Tibial artery (tissue), 4 donors: ENCODE measurements around the gene NRIP3.

Experiments used
- DNase-seq, 2 donors: peaks; one replicate each; pipeline ENCODE4 v3.0.0-alpha.2; 2019
- H3K27ac ChIP-seq, 2 donors: fragments of 200-600 bp; sonication (generic) in 1 of 2; 1 replicate in 1 of 2; 2 replicates in 1 of 2; pipeline ENCODE4 v1.5.1; 2018 to 2019; ENCODE audit warnings: mild to moderate bottlenecking in 1 of 2
- H3K27me3 ChIP-seq, 2 donors: fragments of 200-600 bp; sonication (generic) in 1 of 2; one replicate each; pipeline versions ENCODE4 v1.5.1 to v1.6.0; 2016 to 2019
- H3K36me3 ChIP-seq, 3 donors: fragments of 200-600 bp; sonication (generic) in 2 of 3; one replicate each; pipeline ENCODE4 v1.5.1; 2016 to 2019; ENCODE audit warnings: mild to moderate bottlenecking in 2 of 3
- H3K4me1 ChIP-seq, 4 donors: fragments of 200-600 bp; sonication (generic) in 2 of 4; 1 replicate in 3 of 4; 2 replicates in 1 of 4; pipeline ENCODE4 v1.5.1; 2016 to 2019
- H3K4me3 ChIP-seq, 2 donors: fragments of 200-600 bp; sonication (generic) in 1 of 2; 1 replicate in 1 of 2; 2 replicates in 1 of 2; pipeline ENCODE4 v1.5.1; 2018 to 2019; ENCODE audit warnings: mild to moderate bottlenecking in 2 of 2
- H3K9me3 ChIP-seq, 3 donors: fragments of 200-600 bp; sonication (generic) in 1 of 3; one replicate each; pipeline ENCODE4 v1.5.1; 2016 to 2019
- intact Hi-C: fragments of 100-400 bp; cut with DNase I; formaldehyde crosslinking; loops from one replicate; pipeline ENCODE4 v1.15.0; 2023; ENCODE audit warnings: low total_unique reads
- TF ChIP-seq, protein P1 (sequence below), 2 experiments: fragments of 200-600 bp in 1 of 2; fragments of 450-650 bp in 1 of 2; IDR thresholded peaks; one replicate each; pipeline ENCODE4 v1.5.1; 2017 to 2019; ENCODE audit warnings: antibody characterized with exemption in 2 of 2, mild to moderate bottlenecking in 1 of 2, moderate library complexity in 1 of 2

NRIP3 gene

DNA sequence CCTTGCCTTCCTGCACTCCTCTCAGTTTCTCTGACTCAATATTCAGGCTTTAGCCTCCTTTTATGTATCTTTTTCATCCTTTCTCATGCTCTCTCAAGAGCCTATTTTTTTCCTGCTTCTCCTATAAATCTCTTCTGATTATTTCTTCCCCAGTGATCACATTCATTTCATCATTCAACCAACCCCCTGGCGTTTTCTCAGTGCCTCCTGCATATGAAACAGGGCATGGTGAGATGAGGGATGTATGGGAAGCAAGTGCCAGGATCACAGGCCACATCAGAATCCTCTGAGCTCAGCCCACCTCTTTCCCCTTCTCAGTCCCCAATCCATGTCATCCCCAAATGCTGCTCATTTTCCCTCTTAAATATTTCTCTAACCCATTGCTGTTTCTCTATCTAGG, 38.7 kb upstream of the NRIP3 start:
- intact Hi-C loops: no loop called here
- Histone ChIP-seq H3K36me3 (peaks cover 0 to 6% (median 0%) of the 10 kb centered on the region in 3 donors), H3K27ac (no peak overlapping the region), H3K9me3 (no peaks in the 10 kb centered on the region), H3K27me3 (no peaks in the 10 kb centered on the region), H3K4me1 (no peaks in the 10 kb centered on the region), H3K4me3 (no peak overlapping the region)
- no peak for DNase-seq
- TF ChIP-seq, protein P1, sequence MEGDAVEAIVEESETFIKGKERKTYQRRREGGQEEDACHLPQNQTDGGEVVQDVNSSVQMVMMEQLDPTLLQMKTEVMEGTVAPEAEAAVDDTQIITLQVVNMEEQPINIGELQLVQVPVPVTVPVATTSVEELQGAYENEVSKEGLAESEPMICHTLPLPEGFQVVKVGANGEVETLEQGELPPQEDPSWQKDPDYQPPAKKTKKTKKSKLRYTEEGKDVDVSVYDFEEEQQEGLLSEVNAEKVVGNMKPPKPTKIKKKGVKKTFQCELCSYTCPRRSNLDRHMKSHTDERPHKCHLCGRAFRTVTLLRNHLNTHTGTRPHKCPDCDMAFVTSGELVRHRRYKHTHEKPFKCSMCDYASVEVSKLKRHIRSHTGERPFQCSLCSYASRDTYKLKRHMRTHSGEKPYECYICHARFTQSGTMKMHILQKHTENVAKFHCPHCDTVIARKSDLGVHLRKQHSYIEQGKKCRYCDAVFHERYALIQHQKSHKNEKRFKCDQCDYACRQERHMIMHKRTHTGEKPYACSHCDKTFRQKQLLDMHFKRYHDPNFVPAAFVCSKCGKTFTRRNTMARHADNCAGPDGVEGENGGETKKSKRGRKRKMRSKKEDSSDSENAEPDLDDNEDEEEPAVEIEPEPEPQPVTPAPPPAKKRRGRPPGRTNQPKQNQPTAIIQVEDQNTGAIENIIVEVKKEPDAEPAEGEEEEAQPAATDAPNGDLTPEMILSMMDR (IDR thresholded peaks at IDR 0.05): no peak

- no peak overlapping the region for H3K27ac ChIP-seq
- no peak for DNase-seq
- H3K4me1 ChIP-seq: no peaks in the 10 kb centered on the region
- TF ChIP-seq, protein P1 (IDR thresholded peaks at IDR 0.05): no peak
- H3K9me3 ChIP-seq: no peaks in the 10 kb centered on the region
- intact Hi-C loops: no loop called here
- no peaks in the 10 kb centered on the region for H3K27me3 ChIP-seq
- no peak overlapping the region for H3K4me3 ChIP-seq
- peaks cover 0 to 6% (median 0%) of the 10 kb centered on the region in 3 donors for H3K36me3 ChIP-seq
These were observed 37.9 kb upstream of the NRIP3 start for GRCh38 chr11:9041747-9042146.

GRCh38 chr11:9040410-9040809, 36.6 kb upstream of the NRIP3 start:
- no peak overlapping the region for H3K4me3 ChIP-seq
- no peaks in the 10 kb centered on the region for H3K27me3 ChIP-seq
- TF ChIP-seq, protein P1 (IDR thresholded peaks at IDR 0.05): no peak
- H3K9me3 ChIP-seq: no peaks in the 10 kb centered on the region
- no peaks in the 10 kb centered on the region for H3K4me1 ChIP-seq
- peaks cover 0 to 6% (median 0%) of the 10 kb centered on the region in 3 donors for H3K36me3 ChIP-seq
- no peak overlapping the region for H3K27ac ChIP-seq
- no peak for DNase-seq
- intact Hi-C loops: no loop called here

DNA sequence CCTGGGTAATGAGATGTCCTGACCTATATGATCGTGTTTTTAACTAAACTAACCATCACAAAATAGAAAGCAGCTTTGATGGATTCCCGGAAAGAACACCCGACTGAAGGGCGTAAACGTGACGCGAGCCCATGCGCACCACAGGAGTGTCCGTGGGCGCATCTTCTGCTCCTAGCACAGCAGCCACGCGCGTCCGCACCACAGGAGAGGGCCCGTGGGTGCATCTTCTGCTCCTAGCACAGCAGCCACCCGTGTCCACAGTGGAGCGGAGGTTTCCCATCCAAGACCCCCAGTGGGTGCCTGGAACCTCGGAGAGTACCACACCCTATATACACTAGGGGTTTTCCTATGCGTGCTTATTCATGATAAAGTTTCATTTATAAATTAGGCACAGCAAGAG, 36.1 kb upstream of the NRIP3 start:
- TF ChIP-seq, protein P1 (IDR thresholded peaks at IDR 0.05): no peak
- Histone ChIP-seq H3K9me3 (no peaks in the 10 kb centered on the region), H3K4me1 (no peaks in the 10 kb centered on the region), H3K36me3 (peaks cover 0 to 6% (median 0%) of the 10 kb centered on the region in 3 donors), H3K27ac (no peak overlapping the region), H3K27me3 (no peaks in the 10 kb centered on the region), H3K4me3 (no peak overlapping the region)
- intact Hi-C loops: no loop called here
- DNase-seq: no peak

GRCh38 chr11:9039198-9039597, 35.4 kb upstream of the NRIP3 start:
- no peak for DNase-seq
- Histone ChIP-seq H3K36me3 (peaks cover 0 to 6% (median 0%) of the 10 kb centered on the region in 3 donors), H3K27ac (no peak overlapping the region), H3K4me1 (no peaks in the 10 kb centered on the region), H3K9me3 (no peaks in the 10 kb centered on the region), H3K27me3 (no peaks in the 10 kb centered on the region), H3K4me3 (no peak overlapping the region)
- intact Hi-C loops: no loop called here
- TF ChIP-seq, protein P1 (IDR thresholded peaks at IDR 0.05): no peak

DNA sequence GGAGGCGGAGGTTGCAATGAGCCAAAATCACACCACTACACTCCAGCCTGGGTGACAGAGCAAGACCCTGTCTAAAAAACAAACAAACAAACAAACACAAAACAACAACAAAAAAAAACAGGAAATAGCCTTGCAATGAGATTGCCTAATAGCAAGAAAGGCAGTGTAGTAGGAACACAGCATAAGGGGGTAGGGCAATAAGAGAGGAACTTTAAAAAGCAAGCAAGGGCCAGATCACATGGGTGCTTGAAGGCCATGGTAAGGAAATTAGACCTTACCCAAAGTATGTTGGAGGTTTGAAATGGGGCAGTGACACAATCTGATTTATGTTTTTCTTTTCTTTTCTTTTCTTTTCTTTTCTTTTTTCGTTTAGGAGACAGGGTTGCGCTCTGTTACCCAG, 34.7 kb upstream of the NRIP3 start:
- no peak overlapping the region for H3K27ac ChIP-seq
- TF ChIP-seq, protein P1 (IDR thresholded peaks at IDR 0.05): no peak
- no peak for DNase-seq

More for the DNA sequence above, 34.7 kb upstream of the NRIP3 start:
- intact Hi-C loops: no loop called here
- Histone ChIP-seq H3K27me3 (no peaks in the 10 kb centered on the region), H3K9me3 (no peaks in the 10 kb centered on the region), H3K36me3 (peaks cover 0 to 6% (median 0%) of the 10 kb centered on the region in 3 donors), H3K4me3 (no peak overlapping the region), H3K4me1 (no peaks in the 10 kb centered on the region)
